Measurements from ENCODE around the gene PLCL1. TPM values are rescaled to one million over a fixed set of nuclear protein-coding genes. Genes with fewer than 3 reads are reported as not detected.

The PLCL1 gene
- total and polyA plus RNA-seq, 12 donors, result 1.6 to 24.0 (median 4.9) TPM

DNA sequence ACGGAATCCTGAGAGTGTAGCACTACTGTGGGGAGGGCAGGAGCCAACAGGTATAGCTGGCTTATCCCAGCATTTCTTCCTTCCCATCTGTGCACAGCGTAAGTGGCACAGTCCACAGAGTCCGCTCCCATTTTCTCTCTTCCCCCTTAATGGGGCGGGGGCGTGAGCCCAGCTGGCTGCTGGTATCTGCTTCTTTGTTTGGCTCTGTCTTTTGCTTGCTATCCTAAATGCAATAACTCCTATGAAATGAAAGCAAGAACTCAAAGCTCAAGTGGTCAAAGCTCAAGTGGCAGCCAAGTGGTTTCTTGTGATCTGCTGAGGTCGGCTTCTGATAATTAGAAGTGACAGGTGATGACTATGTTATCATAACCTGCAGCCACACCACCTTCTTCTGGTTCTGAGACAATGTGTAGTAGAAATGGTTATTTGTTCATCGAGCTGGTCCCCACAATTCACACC is 192.7 kb downstream of the PLCL1 start:
- Histone ChIP-seq H3K27ac (no peak overlapping the region), H3K9me3 (replicated peaks in 1 of 3) (no peaks in the 10 kb centered on the region), H3K27me3 (no peaks in the 10 kb centered on the region), H3K4me3 (no peak overlapping the region), H3K4me1 (replicated peaks in 1 of 2) (no peaks in the 10 kb centered on the region), H3K36me3 (replicated peaks in 1 of 2) (no peaks in the 10 kb centered on the region)
- intact Hi-C loops (cut with DNase I), result no loop called here
- no peak for TF ChIP-seq POLR2A (IDR thresholded peaks at IDR 0.05)
- TF ChIP-seq, protein P1, sequence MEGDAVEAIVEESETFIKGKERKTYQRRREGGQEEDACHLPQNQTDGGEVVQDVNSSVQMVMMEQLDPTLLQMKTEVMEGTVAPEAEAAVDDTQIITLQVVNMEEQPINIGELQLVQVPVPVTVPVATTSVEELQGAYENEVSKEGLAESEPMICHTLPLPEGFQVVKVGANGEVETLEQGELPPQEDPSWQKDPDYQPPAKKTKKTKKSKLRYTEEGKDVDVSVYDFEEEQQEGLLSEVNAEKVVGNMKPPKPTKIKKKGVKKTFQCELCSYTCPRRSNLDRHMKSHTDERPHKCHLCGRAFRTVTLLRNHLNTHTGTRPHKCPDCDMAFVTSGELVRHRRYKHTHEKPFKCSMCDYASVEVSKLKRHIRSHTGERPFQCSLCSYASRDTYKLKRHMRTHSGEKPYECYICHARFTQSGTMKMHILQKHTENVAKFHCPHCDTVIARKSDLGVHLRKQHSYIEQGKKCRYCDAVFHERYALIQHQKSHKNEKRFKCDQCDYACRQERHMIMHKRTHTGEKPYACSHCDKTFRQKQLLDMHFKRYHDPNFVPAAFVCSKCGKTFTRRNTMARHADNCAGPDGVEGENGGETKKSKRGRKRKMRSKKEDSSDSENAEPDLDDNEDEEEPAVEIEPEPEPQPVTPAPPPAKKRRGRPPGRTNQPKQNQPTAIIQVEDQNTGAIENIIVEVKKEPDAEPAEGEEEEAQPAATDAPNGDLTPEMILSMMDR (IDR thresholded peaks at IDR 0.05), result no peak
- DNase-seq, result no peak
- 90 to 93% (median 92%) methylated on average over 7 of the region's 7 CpGs for WGBS, 4 donors

DNA sequence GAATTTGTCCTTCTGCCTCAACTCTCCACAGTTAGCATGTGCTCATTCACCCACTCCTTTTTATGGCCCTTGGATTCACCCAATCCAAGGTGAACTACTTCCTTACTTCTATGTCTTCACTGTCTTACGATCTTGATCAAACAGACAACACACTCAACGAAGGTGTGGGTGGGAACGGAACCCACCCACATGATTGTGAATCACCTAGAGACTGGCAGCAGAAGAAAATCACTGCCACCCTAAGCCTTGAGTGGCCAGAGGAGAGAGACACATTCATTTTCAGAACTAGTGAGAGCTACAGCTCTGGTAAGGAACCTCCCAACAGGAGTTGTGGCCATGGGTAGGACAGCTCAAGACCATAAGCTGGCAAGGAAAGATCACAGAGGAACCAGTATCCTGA is 194.3 kb downstream of the PLCL1 start:
- TF ChIP-seq, protein P1 (IDR thresholded peaks at IDR 0.05), result no peak
- TF ChIP-seq POLR2A (IDR thresholded peaks at IDR 0.05), result no peak
- DNase-seq, result no peak
- H3K27ac ChIP-seq, result no peak overlapping the region
- WGBS, 4 donors, result 88 to 94% (median 91%) methylated on average over 3 of the region's 3 CpGs
- H3K36me3 ChIP-seq (replicated peaks in 1 of 2), result no peaks in the 10 kb centered on the region
- intact Hi-C loops (cut with DNase I), result no loop called here
- no peaks in the 10 kb centered on the region for H3K9me3 ChIP-seq (replicated peaks in 1 of 3)
- no peak overlapping the region for H3K4me3 ChIP-seq
- H3K4me1 ChIP-seq (replicated peaks in 1 of 2), result no peaks in the 10 kb centered on the region
- no peaks in the 10 kb centered on the region for H3K27me3 ChIP-seq

DNA sequence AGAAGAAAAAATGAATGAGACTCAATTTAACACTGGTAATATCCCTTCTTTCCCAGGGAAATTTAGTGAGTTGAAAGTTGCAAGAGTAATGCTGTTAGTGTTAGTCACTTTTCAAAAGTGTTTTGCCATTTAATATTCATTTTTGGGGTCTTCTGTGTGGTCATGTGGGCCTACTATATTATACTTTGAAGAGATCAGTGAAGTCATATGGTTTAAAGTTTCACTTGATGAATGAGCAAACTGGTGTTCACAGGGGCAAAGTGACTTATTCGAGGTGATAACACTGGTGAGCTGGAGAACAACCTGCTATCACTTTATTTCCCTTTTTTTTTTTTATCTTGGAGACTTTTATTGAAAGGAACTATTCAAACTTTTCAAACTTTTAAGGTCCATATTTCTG is 196.0 kb downstream of the PLCL1 start:
- intact Hi-C loops (cut with DNase I), result no loop called here
- H3K27me3 ChIP-seq, result no peaks in the 10 kb centered on the region
- H3K9me3 ChIP-seq (replicated peaks in 1 of 3), result no peaks in the 10 kb centered on the region
- H3K4me1 ChIP-seq (replicated peaks in 1 of 2), result peaks cover 0 to 13% of the 10 kb centered on the region in 2 donors
- no peak overlapping the region for H3K4me3 ChIP-seq
- DNase-seq, result no peak
- H3K27ac ChIP-seq, result no peak overlapping the region
- TF ChIP-seq POLR2A (IDR thresholded peaks at IDR 0.05), result no peak
- TF ChIP-seq, protein P1 (IDR thresholded peaks at IDR 0.05), result no peak
- no peaks in the 10 kb centered on the region for H3K36me3 ChIP-seq (replicated peaks in 1 of 2)
- WGBS, 4 donors, result 80 to 97% (median 90%) methylated on average over 1 of the region's 1 CpG

DNA sequence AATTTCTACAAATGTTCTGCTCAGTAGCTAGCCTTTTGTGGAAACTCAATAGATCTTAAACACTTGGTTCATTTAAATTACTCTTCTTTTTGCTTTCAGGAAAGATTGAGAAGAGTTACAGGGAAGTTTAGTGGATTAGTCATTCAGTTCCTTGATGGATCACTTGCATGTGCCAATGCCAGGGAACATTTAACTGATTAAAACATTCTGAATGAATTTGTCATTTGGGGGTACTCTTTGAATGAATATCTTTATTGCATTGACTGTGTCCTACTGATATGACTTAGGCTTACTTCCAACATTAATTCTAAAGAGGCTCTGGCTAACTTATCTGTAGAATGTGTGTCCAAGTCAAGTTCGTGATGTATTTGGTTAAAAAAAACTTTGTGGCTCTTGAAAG is 199.8 kb downstream of the PLCL1 start:
- DNase-seq, result no peak
- Histone ChIP-seq H3K4me1 (replicated peaks in 1 of 2) (peaks cover 0 to 13% of the 10 kb centered on the region in 2 donors), H3K36me3 (replicated peaks in 1 of 2) (no peaks in the 10 kb centered on the region), H3K9me3 (replicated peaks in 1 of 3) (no peaks in the 10 kb centered on the region), H3K4me3 (no peak overlapping the region), H3K27me3 (no peaks in the 10 kb centered on the region), H3K27ac (no peak overlapping the region)
- no peak for TF ChIP-seq POLR2A (IDR thresholded peaks at IDR 0.05)
- TF ChIP-seq, protein P1 (IDR thresholded peaks at IDR 0.05), result no peak
- 33 to 54% (median 46%) methylated on average over 1 of the region's 1 CpG for WGBS, 4 donors
- intact Hi-C loops (cut with DNase I), result no loop called here

All from adrenal gland (tissue), 12 donors.